ENCODE measurements around the gene KCNN4. TPM values are rescaled to one million over a fixed set of nuclear protein-coding genes. Genes with fewer than 3 reads are reported as not detected.

Gene KCNN4
- total RNA-seq, 1 donor from 2014 or later: 1.6 TPM

GRCh38 chr19:43783636-43784035 is 2.9 kb upstream of the KCNN4 start:
- peak overlapping the region; percentile 23 for H3K4me3 Mint-ChIP-seq
- no peaks in the 10 kb centered on the region for H3K36me3 Mint-ChIP-seq
- no peak for TF ChIP-seq CTCF (conservative IDR thresholded peaks at IDR 0.05)
- no peak for DNase-seq (ENCODE audit: extremely low spot score, unreplicated experiment)
- peak overlapping the region; percentile 82 for H3K27ac Mint-ChIP-seq
- H3K4me1 Mint-ChIP-seq (ENCODE audit: unreplicated experiment): peaks cover 27% of the 10 kb centered on the region
- no peaks in the 10 kb centered on the region for H3K9me3 Mint-ChIP-seq
- peaks cover 5% of the 10 kb centered on the region for H3K27me3 Mint-ChIP-seq

- peaks cover 36% of the 10 kb centered on the region for H3K4me1 Mint-ChIP-seq (ENCODE audit: unreplicated experiment)
- no peak for TF ChIP-seq CTCF (conservative IDR thresholded peaks at IDR 0.05)
- no peak for DNase-seq (ENCODE audit: extremely low spot score, unreplicated experiment)
- no peaks in the 10 kb centered on the region for H3K36me3 Mint-ChIP-seq
- no peak overlapping the region for H3K27ac Mint-ChIP-seq
- no peaks in the 10 kb centered on the region for H3K9me3 Mint-ChIP-seq
- H3K27me3 Mint-ChIP-seq: peaks cover 5% of the 10 kb centered on the region
- H3K4me3 Mint-ChIP-seq: no peak overlapping the region
Measured at GRCh38 chr19:43782689-43783231, 2.0 kb upstream of the KCNN4 start.

GRCh38 chr19:43782311-43782660 is 1.5 kb upstream of the KCNN4 start:
- peaks cover 39% of the 10 kb centered on the region for H3K4me1 Mint-ChIP-seq (ENCODE audit: unreplicated experiment)
- no peak overlapping the region for H3K27ac Mint-ChIP-seq
- peaks cover 5% of the 10 kb centered on the region for H3K27me3 Mint-ChIP-seq
- no peak overlapping the region for H3K4me3 Mint-ChIP-seq
- no peaks in the 10 kb centered on the region for H3K9me3 Mint-ChIP-seq
- DNase-seq (ENCODE audit: extremely low spot score, unreplicated experiment): no peak
- TF ChIP-seq CTCF (conservative IDR thresholded peaks at IDR 0.05): no peak
- no peaks in the 10 kb centered on the region for H3K36me3 Mint-ChIP-seq

GRCh38 chr19:43781630-43782310 is 997 bp upstream of the KCNN4 start:
- Mint-ChIP-seq H3K4me1 (ENCODE audit: unreplicated experiment) (peaks cover 44% of the 10 kb centered on the region), H3K4me3 (no peak overlapping the region), H3K27me3 (peaks cover 5% of the 10 kb centered on the region), H3K36me3 (no peaks in the 10 kb centered on the region), H3K9me3 (no peaks in the 10 kb centered on the region), H3K27ac (peak overlapping the region; percentile 66)
- DNase-seq (ENCODE audit: extremely low spot score, unreplicated experiment): no peak
- no peak for TF ChIP-seq CTCF (conservative IDR thresholded peaks at IDR 0.05)

- Mint-ChIP-seq H3K27ac (peak overlapping the region; percentile 74), H3K4me3 (peak overlapping the region; percentile 57), H3K36me3 (no peaks in the 10 kb centered on the region), H3K4me1 (ENCODE audit: unreplicated experiment) (peaks cover 47% of the 10 kb centered on the region), H3K9me3 (no peaks in the 10 kb centered on the region), H3K27me3 (peaks cover 11% of the 10 kb centered on the region)
- DNase-seq (ENCODE audit: extremely low spot score, unreplicated experiment): no peak
- TF ChIP-seq CTCF (conservative IDR thresholded peaks at IDR 0.05): no peak
Measured at GRCh38 chr19:43779820-43780219, 953 bp downstream of the KCNN4 start.
